ENCODE results near the gene UMAD1. TPM values are rescaled to one million over a fixed set of nuclear protein-coding genes. Genes with fewer than 3 reads are reported as not detected.

Gene UMAD1
- total RNA-seq, 1 donor, result 24.9 TPM

DNA sequence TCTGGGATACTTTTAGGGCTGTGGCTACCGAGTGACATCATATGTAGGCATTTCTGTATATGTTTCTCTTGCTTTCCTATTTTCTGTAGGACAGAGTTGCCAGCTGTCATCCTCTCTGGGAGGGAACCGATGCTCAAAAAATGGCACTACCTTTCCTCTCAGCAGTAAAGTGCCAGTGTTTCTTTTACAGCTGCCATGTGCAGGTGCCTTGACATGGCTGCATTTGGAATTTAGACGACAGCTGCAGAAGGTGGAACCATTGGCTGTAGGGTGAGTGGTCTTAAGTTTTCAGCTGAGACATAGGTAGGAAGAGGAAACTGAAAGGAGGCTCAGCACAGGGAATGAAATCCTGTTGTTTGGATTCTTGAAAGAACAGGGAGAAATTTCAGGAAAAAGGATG, 98.1 kb downstream of the UMAD1 start:
- no peak for TF ChIP-seq CTCF (IDR thresholded peaks at IDR 0.05; ENCODE audit: insufficient read depth, low read length)
- DNase-seq (ENCODE audit: low read depth), result no peak
- no peak overlapping the region for H3K4me3 ChIP-seq (ENCODE audit: low read depth, low read length)

DNA sequence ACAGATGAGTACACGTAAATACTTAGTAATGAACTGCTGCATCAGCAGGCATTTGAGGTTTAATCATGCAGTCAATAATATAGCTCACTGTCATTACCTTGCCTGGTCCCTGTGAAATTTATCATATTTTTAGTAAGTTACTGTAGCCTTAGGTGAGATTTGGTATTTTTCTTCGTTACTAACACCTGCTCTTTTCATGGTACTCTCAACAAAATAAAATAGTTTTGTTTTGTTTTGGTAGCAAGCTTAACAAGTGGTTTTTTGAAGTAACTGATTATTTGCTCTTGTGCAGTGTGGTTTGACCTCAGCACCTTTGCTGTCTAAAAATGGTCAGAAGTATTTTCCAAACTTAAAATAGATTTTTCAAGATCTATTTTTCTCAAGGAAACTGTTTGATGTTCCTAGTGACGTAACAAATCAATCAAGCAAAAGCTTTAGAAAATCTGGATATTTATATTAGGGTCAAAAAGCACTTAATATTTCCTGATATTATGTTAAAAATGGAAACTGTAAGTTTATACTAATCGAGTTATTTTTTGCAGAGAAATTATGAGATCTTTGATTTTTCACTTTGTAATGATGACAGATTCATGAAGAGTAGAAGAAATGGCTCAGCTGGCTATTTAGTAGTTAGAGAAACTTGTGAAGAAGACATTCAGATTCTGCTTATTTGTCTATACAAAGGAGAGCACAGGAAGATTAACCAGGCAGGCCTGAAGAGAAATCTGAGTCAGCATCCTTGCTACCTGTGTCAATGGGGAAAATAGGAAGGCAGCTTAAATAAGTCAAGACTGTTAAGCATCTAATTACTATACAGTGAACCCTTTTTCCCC, 98.9 kb downstream of the UMAD1 start:
- H3K4me3 ChIP-seq (ENCODE audit: low read depth, low read length), result no peak overlapping the region
- DNase-seq (ENCODE audit: low read depth), result no peak
- TF ChIP-seq CTCF (IDR thresholded peaks at IDR 0.05; ENCODE audit: insufficient read depth, low read length), result no peak

- H3K4me3 ChIP-seq (ENCODE audit: low read depth, low read length), result no peak overlapping the region
- TF ChIP-seq CTCF (IDR thresholded peaks at IDR 0.05; ENCODE audit: insufficient read depth, low read length), result no peak
- no peak for DNase-seq (ENCODE audit: low read depth)
Measured at GRCh38 chr7:7740037-7740355, 99.4 kb downstream of the UMAD1 start.

DNA sequence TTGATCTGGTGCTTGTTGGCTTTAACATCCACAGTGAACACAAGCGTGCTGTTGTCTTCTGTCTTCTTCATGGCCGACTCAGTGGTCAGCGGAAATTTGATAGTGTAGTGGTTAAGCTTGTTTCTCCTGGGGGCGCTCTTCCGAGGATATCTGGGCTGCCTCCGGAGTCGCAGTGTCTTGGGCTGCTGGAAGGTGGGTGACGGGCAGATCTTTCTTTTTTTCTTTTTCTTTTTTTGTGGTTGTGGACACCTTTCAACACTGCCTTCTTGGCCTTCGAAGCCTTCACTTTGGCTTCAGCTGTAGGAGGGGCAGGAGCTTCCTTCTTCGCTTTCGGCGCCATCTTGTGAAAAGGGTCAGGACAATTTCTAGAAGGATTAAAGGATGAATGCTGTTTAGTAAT, 101.7 kb downstream of the UMAD1 start:
- no peak overlapping the region for H3K4me3 ChIP-seq (ENCODE audit: low read depth, low read length)
- no peak for TF ChIP-seq CTCF (IDR thresholded peaks at IDR 0.05; ENCODE audit: insufficient read depth, low read length)
- no peak for DNase-seq (ENCODE audit: low read depth)

- TF ChIP-seq CTCF (IDR thresholded peaks at IDR 0.05; ENCODE audit: insufficient read depth, low read length), result no peak
- no peak for DNase-seq (ENCODE audit: low read depth)
- no peak overlapping the region for H3K4me3 ChIP-seq (ENCODE audit: low read depth, low read length)
Measured at GRCh38 chr7:7745258-7745657, 104.7 kb downstream of the UMAD1 start.

DNA sequence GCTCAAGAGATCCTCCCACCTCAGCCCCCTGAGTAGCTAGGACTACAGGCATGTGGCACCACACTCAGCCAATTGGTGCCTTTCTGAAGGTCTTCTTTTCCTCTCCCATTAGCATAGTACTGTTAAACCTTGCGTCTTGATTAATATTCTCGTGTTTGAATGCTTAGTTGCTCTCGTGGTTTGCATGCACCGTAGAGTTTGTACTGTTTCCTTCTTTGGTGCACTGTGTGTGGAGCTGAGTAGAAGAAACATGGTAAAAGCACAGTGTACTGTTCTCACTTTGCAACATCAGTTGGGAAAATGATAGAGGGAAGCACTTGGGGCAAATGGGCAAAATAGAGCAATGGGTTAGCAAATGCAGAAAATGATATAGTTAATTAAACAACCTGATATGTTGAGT, 105.4 kb downstream of the UMAD1 start:
- H3K4me3 ChIP-seq (ENCODE audit: low read depth, low read length), result no peak overlapping the region
- TF ChIP-seq CTCF (IDR thresholded peaks at IDR 0.05; ENCODE audit: insufficient read depth, low read length), result no peak
- DNase-seq (ENCODE audit: low read depth), result no peak

DNA sequence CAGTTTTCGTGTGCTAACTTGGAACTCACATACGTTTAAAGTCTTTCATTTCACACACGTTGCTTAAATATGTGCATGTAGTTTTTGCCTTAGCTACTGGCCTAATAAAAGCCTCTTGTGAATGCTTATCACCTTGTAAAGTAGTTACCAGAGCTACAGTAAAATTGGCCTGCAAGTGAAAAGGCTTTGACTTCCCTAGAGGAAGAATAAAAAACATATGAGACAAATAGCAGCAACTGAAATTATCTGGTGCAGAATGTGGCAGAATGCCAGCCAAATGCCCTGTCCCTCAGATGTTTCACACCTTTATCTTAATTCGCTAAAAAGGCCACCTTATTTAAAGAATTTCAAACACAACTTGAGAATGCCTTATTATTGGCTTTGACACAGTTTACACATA, 105.9 kb downstream of the UMAD1 start:
- no peak overlapping the region for H3K4me3 ChIP-seq (ENCODE audit: low read depth, low read length)
- DNase-seq (ENCODE audit: low read depth), result no peak
- TF ChIP-seq CTCF (IDR thresholded peaks at IDR 0.05; ENCODE audit: insufficient read depth, low read length), result no peak
